Stomach smooth muscle (tissue), 2 donors: Measurements from ENCODE around the gene TBL2.
"Not testable (repeated sequence)": the region's sequence is repeated elsewhere in the genome, so short reads cannot be mapped to it uniquely, and the experiment has no call there.

Source experiments
- H3K27ac ChIP-seq: one replicate; pipeline ENCODE4 v1.7.0; 2013; ENCODE audit warnings: mild to moderate bottlenecking, low read length, inconsistent platforms
- H3K27me3 ChIP-seq, 2 donors: one replicate each; pipeline ENCODE4 v1.7.0; 2013; ENCODE audit warnings: low read length in 2 of 2; ENCODE audit not compliant: insufficient read depth in 2 of 2, control insufficient read depth in 1 of 2
- H3K36me3 ChIP-seq, 2 donors: one replicate each; pipeline ENCODE4 v1.7.0; 2013; ENCODE audit warnings: low read length in 2 of 2; ENCODE audit not compliant: control insufficient read depth in 2 of 2, insufficient read depth in 2 of 2
- H3K4me1 ChIP-seq: one replicate; pipeline ENCODE4 v1.7.0; 2013; ENCODE audit warnings: low read length; ENCODE audit not compliant: control insufficient read depth, insufficient read depth
- H3K4me3 ChIP-seq, 2 donors: one replicate each; pipeline ENCODE4 v1.7.0; 2013; ENCODE audit warnings: low read length in 2 of 2
- H3K9ac ChIP-seq, 2 donors: one replicate each; pipeline ENCODE4 v1.7.0; 2013; ENCODE audit warnings: low read length in 2 of 2, mild to moderate bottlenecking in 1 of 2
- H3K9me3 ChIP-seq, 2 donors: one replicate each; pipeline ENCODE4 v1.7.0; 2013; ENCODE audit warnings: low read length in 2 of 2; ENCODE audit not compliant: control insufficient read depth in 2 of 2
- donor health status: healthy.
- donor health status: Pancreatic carcinoma.

TBL2 gene

DNA sequence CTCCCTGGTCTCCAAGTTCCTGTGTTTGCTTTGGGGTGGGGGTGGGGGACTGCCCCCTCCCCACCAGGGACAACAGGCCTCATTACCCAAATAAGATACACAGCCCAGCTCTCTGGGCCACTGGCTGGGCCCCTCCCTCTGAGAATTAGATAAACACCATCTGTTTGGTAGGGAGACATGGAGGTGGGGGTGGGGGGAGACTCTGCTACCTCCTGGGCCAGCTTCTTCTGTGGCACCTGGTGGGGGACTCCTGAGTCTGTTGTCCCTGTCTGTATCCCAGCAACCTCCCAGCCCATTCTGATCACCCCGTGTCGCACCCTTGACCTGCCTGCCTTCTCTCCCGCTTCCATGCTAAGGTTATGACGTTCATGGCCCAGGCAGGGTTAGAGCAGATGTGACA lies 40.2 kb upstream of the TBL2 start:
- peaks cover 9% of the 10 kb centered on the region for H3K4me1 ChIP-seq
- peaks cover 21 to 25% of the 10 kb centered on the region in 2 donors for H3K27me3 ChIP-seq
- H3K4me3 ChIP-seq: no peak overlapping the region
- H3K36me3 ChIP-seq: no peaks in the 10 kb centered on the region
- no peaks in the 10 kb centered on the region for H3K9me3 ChIP-seq
- no peak overlapping the region for H3K27ac ChIP-seq
- no peak overlapping the region for H3K9ac ChIP-seq

DNA sequence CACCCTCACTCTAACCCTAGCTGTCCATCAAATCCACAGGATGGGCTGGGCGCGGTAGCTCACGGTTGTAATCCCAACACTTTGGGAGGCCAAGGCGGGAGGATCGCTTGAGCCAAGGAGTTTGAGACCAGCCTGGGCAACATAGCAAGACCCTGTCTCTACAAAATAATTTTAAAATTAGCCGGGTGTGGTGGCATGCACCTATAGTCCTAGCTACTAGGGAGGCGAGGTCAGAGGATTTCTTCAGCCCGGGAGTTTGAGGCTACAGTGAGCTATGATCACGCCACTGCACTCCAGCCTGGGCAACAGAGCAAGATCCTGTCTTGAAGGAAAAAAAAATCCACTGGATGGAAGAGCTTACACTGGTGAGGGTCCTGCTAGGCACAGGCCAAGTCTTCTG lies 39.1 kb upstream of the TBL2 start:
- not testable (repeated sequence) for H3K4me1 ChIP-seq, H3K4me3 ChIP-seq, H3K9ac ChIP-seq, H3K36me3 ChIP-seq, H3K9me3 ChIP-seq, H3K27ac ChIP-seq
- peaks cover 19 to 20% of the 10 kb centered on the region in 2 donors for H3K27me3 ChIP-seq

DNA sequence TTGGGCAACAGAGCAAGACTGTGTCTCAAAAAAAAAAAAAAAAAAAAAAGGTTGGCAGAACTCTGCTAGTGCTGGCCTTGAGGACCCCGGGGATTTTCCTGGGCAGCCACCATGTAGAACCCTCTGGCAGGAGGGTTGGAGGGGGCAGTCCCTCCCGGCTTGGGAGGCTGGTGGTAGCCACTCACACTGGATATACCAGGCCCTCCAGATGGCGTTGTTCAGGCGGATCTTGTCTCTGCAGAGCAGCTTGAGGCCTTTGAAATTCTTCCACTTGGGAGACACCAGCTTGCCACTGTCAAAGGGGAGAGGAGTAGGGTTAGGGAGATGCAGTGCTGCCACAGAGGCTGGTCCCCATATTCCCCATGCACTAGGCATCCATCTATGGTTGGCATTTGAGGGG lies 37.5 kb upstream of the TBL2 start:
- Histone ChIP-seq H3K27ac (no peak overlapping the region), H3K36me3 (no peaks in the 10 kb centered on the region), H3K9me3 (no peaks in the 10 kb centered on the region), H3K27me3 (peaks cover 15 to 18% of the 10 kb centered on the region in 2 donors), H3K9ac (no peak overlapping the region), H3K4me3 (no peak overlapping the region), H3K4me1 (peaks cover 2% of the 10 kb centered on the region)

DNA sequence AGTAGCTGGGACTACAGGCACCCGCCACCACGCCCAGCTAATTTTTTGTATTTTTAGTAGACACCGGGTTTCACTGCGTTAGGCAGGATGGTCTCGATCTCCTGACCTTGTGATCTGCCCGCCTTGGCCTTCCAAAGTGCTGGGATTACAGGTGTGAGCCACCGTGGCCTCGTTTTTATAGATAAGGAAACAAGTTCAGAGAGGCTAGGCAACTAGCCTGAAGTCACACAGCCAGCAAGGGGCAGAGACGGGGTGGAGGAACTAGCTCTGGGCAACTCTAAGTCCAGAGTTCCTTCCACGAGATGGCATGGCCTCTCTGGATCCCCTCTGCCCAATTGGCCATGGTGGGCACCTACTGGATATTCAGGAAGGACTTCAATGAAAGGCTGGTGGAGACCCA lies 36.6 kb upstream of the TBL2 start:
- H3K9ac ChIP-seq, H3K4me3 ChIP-seq, H3K4me1 ChIP-seq, H3K9me3 ChIP-seq, H3K36me3 ChIP-seq, H3K27ac ChIP-seq: not testable (repeated sequence)
- H3K27me3 ChIP-seq: peaks cover 18% of the 10 kb centered on the region in 2 donors

DNA sequence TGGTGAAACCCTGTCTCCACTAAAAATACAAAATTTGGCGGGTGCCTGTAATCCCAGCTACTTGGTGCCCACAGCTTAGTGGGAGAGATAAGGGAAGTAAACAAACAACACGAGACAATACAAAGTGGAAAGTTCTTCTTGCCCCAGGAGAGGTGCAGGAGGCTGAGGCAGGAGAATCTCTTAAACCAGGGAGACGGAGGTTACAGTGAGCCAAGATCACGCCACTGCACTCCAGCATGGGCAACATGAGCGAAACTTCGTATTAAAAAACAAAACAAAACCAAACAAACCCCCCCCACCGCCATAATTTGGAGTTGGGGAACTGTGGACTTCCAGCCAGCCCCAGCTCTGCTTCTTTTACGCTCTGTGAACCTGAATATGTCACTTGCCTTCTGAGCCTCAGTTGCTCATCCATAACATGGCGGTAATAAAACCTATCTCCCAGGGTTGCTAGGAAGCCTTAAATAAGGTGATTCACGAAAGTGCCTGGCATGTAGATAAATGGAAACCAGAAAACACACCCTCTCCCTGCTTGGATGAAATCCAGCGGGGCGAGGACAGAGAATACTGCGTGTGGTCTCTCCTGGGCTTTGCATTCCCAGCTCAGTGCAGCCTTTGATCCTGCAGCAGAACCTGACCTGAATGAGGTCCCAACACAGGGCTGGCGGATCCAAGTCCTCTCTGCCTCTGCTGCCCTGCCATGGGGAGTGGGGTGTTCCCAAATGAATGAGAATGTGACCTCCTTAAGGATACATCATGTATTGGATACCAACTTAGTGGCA lies 35.8 kb upstream of the TBL2 start:
- H3K9me3 ChIP-seq: no peaks in the 10 kb centered on the region
- H3K27ac ChIP-seq: no peak overlapping the region
- H3K4me3 ChIP-seq: no peak overlapping the region
- no peaks in the 10 kb centered on the region for H3K36me3 ChIP-seq
- H3K27me3 ChIP-seq: peaks cover 18% of the 10 kb centered on the region in 2 donors
- H3K9ac ChIP-seq: no peak overlapping the region
- peaks cover 2% of the 10 kb centered on the region for H3K4me1 ChIP-seq

DNA sequence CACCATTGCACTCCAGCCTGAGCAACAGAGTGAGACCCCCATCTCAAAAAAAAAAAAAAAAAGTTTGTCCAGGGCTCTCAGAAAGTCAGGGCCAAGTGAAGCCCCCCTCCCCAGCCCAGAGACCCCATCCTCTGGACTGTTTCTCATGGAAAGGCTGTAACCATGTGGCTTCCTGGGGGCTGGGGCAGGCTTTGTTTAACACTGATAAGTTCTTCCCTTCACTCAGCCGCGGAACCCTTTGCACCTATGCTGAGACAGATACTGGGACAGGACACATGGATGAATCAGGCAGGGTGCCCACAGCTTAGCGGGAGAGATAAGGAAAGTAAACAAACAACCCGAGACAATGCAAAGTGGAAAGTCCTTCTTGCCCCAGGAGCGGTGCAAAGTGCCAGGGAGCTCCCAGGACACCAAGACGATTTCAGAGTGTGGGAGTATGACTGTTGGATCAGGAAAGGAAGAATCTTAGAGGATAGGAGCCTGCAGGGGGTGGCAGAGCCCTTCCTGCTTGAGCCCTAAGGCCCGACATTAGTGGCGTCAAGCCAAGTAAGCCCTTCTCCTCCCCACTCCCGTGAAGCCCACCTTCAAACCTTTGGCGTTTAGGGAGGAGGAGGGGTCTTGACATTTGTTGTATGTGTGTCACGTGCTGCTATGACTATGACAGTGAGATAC lies 34.4 kb upstream of the TBL2 start:
- Histone ChIP-seq H3K36me3 (no peaks in the 10 kb centered on the region), H3K4me3 (no peak overlapping the region), H3K4me1 (peaks cover 2% of the 10 kb centered on the region), H3K27ac (no peak overlapping the region), H3K9me3 (no peaks in the 10 kb centered on the region), H3K9ac (no peak overlapping the region), H3K27me3 (peaks cover 18% of the 10 kb centered on the region in 2 donors)

DNA sequence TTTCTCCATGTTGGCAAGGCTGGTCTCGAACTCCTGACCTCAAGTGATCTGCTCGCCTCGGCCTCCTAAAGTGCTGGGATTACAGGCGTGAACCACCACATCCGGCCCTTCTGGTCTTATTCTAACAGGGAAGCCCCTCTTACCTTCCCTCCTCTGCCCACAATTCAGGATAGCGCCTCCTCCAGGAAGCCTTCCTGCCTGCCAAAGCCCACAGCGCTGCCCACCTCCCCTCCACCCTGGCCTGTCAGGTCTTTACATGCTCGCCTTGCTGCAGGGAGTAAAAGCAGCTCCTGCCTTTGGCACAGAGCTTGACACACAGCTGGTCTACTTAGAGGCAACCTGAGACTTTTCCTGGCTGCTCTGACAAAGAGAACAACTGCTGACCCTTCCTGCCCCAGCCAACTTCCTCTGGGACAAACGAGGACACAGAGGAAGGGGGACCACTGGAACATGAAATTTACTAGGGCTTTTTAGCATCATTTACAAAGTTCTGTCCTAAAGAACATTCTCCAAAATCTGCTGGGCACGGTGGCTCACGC lies 32.7 kb upstream of the TBL2 start:
- no peak overlapping the region for H3K4me3 ChIP-seq
- H3K4me1 ChIP-seq: peaks cover 2% of the 10 kb centered on the region
- no peaks in the 10 kb centered on the region for H3K9me3 ChIP-seq
- no peaks in the 10 kb centered on the region for H3K36me3 ChIP-seq
- peaks cover 22 to 27% of the 10 kb centered on the region in 2 donors for H3K27me3 ChIP-seq
- H3K27ac ChIP-seq: no peak overlapping the region
- no peak overlapping the region for H3K9ac ChIP-seq

DNA sequence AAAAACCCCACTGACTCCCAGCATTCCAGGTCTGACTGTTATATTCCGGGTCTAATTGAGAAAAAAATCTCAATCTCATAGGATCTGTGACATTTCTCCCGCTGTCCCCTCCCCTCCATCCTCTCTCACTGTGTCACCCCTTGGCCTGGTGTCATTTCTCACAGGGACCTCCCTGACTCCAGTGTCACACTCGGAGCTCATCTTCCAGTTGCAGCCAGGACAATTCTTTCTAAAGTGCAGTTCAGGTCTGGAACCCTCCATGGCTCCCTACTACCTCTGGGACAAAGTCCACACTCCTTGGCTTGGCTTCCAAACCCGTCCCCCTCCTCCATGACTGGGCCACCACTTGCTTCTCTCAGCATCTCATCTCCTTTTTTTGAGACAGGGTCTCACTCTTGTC lies 31.7 kb upstream of the TBL2 start:
- Histone ChIP-seq H3K9ac (no peak overlapping the region), H3K27ac (no peak overlapping the region), H3K4me3 (no peak overlapping the region), H3K27me3 (peaks cover 22 to 25% of the 10 kb centered on the region in 2 donors), H3K4me1 (peaks cover 1% of the 10 kb centered on the region), H3K36me3 (no peaks in the 10 kb centered on the region), H3K9me3 (no peaks in the 10 kb centered on the region)

DNA sequence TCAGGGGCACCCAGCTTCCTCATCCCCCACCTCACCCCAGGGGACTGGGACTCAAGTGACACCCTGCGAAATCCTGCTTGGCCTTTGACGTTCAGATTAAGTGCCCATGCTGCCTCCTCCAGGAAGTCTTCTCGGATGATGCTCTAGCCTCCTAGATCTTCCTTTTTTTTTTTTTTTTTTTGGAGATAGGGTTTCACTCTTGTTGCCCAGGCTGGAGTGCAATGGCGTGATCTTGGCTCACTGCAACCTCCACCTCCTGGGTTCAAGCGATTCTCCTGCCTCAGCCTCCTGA lies 29.3 kb upstream of the TBL2 start:
- not testable (repeated sequence) for H3K4me1 ChIP-seq, H3K9me3 ChIP-seq
- H3K27me3 ChIP-seq: peaks cover 10 to 11% of the 10 kb centered on the region in 2 donors

DNA sequence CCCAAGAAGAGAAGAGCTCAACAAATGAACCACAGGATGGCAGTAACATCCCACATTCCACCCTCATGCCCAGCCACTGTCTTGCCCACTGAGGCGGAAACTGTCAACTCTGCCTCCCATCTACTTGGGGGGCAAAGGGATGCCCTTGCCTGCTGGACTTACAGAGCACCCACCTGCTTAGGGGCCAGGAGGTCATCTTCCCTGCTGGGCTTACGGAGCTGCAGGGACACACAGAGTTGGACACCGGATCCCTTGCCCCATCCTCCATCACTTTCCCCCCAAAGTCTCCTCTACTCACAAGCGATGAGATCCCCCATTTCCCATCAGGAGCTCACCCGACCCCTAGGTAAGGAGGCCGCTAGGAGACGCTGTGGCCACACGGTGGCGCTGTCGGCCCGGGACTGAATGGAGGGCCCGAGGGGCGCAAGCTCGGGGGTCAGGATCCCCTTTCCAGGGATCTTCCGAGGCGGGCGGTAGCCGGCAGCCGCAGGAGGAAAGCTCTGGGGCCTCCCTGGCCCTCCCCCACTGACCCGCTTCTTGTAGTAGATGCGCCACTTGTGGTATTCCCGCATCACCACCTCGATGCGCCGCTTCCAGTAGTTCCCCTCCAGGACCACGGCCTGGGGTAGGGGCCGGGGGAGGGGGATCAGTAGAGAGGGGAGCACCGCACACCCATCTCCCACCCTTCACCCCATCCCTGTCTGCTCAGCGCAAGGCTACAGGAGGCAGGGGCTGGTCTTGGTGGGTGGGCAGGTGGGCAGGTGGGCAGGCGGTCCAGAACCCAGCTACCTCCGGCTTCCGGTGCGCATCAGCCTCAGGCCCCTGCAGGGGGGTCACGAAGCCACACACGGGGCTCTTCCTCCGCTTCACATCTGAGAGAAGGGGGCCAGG lies 28.7 kb upstream of the TBL2 start:
- peak overlapping the region in 1 of 2 donors; percentile 35 for H3K4me3 ChIP-seq
- no peaks in the 10 kb centered on the region for H3K36me3 ChIP-seq
- H3K4me1 ChIP-seq: no peaks in the 10 kb centered on the region
- H3K9me3 ChIP-seq: no peaks in the 10 kb centered on the region
- H3K27ac ChIP-seq: no peak overlapping the region
- H3K9ac ChIP-seq: no peak overlapping the region
- H3K27me3 ChIP-seq: peaks cover 9 to 10% of the 10 kb centered on the region in 2 donors

More for the DNA sequence above, 29.3 kb upstream of the TBL2 start:
- H3K9ac ChIP-seq, H3K27ac ChIP-seq, H3K36me3 ChIP-seq, H3K4me3 ChIP-seq: not testable (repeated sequence)
